Body of pancreas (tissue), 4 donors: ENCODE measurements around the gene RPS5. TPM values are rescaled to one million over a fixed set of nuclear protein-coding genes. Genes with fewer than 3 reads are reported as not detected.

ENCODE experiments used
- ATAC-seq: fragments of 150-250 bp; one replicate; pipeline ENCODE4 v1.9.1; 2016
- DNase-seq, 4 donors: peaks; one replicate each; pipeline ENCODE4 v3.0.0-alpha.2; 2019
- H3K27ac ChIP-seq, 4 donors: fragments of 200-600 bp; sonication (generic); 1 replicate in 3 of 4; 2 replicates in 1 of 4; pipeline versions ENCODE4 v1.5.1 to v1.6.1; 2016 to 2019; ENCODE audit warnings: mild to moderate bottlenecking in 1 of 4, mixed read lengths in 1 of 4, moderate library complexity in 1 of 4
- H3K27me3 ChIP-seq, 2 donors: fragments of 200-600 bp; sonication (generic); one replicate each; pipeline ENCODE4 v1.6.0; 2016; ENCODE audit warnings: mild to moderate bottlenecking in 1 of 2
- H3K36me3 ChIP-seq, 2 donors: fragments of 200-600 bp; sonication (generic); replicated peaks in 1 of 2; 2 replicates each; pipeline ENCODE4 v1.5.1; 2016; ENCODE audit warnings: low read depth in 2 of 2; ENCODE audit not compliant: insufficient read depth in 1 of 2
- H3K4me1 ChIP-seq: fragments of 200-600 bp; sonication (generic); one replicate; pipeline ENCODE4 v1.6.0; 2016
- H3K4me3 ChIP-seq, 2 donors: fragments of 200-600 bp; sonication (generic); 1 replicate in 1 of 2; 2 replicates in 1 of 2; pipeline ENCODE4 v1.5.1; 2016 to 2019
- H3K9me3 ChIP-seq, 3 donors: fragments of 200-600 bp; sonication (generic); 1 replicate in 2 of 3; 2 replicates in 1 of 3; pipeline ENCODE4 v1.5.1; 2016
- POLR2A ChIP-seq, 3 donors: fragments of 450-650 bp; IDR thresholded peaks; one replicate each; pipeline ENCODE4 v1.6.1; 2016; ENCODE audit warnings: antibody characterized with exemption in 3 of 3, mild to moderate bottlenecking in 2 of 3
- WGBS, 2 donors: methylation state at CpG; one replicate each; pipeline ENCODE4 v1.1.5; 2017; 5-methylcytosine and 5-hydroxymethylcytosine counted together
- intact Hi-C: fragments of 100-400 bp; cut with DNase I; formaldehyde crosslinking; loops from one replicate; pipeline ENCODE4 v1.15.1; 2023
- total RNA-seq, 2 donors: library from RNA; depleted of rRNA; stranded (reverse); fragments of >200 nt; gene quantifications; one replicate each; pipeline ENCODE4 v1.1.0, GENCODE V29; 2016
- TF ChIP-seq, protein P1 (sequence below), 7 experiments: fragments of 450-650 bp in 4 of 7; fragments of 200-600 bp in 3 of 7; sonication (generic) in 3 of 7; IDR thresholded peaks; one replicate each; pipeline ENCODE4 v1.5.1; 2016 to 2019; ENCODE audit warnings: antibody characterized with exemption in 7 of 7

Gene RPS5
- total RNA-seq, 2 donors from 2014 or later = 577 to 1,133 TPM

DNA sequence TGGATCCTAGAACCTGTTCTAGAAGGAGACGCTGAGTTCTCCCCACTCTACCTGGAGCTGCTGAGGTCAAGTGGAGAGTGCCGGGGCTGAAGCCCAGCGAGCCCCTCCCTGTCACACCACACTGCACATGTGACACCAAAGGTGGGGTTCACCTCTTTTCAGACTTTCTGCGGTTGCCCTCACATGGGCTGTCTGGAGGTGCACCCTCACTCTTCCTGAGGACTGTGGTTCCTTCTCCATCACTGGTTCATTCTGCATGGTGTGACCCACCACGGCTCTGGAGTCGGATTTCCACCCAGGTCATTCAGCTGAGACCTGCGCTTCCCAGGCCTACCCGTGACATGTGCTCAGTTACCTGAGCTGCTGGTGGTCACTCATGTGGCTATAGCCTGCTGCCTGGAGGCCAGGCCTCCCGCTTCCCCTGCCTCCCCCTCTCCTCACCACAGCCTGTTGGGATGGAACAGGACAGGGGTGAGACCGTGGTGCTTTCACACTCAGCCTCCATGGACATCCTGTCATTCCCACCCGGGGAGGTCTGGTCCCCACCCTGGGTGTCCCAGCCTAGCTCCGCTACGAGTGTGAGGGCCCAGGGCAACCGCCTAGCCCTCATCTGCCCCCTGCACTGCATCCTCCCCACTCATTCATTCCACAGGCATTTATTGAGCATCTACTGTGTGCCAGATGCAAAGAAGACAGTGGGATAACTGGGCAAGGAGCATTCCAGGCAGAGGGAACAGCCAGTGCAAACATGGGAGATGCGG is 33.2 kb upstream of the RPS5 start:
- no peaks in the 10 kb centered on the region for H3K9me3 ChIP-seq
- intact Hi-C loops = no loop called here
- ATAC-seq = no peak
- no peaks in the 10 kb centered on the region for H3K36me3 ChIP-seq
- TF ChIP-seq POLR2A (IDR thresholded peaks at IDR 0.05) = no peak
- TF ChIP-seq, protein P1, sequence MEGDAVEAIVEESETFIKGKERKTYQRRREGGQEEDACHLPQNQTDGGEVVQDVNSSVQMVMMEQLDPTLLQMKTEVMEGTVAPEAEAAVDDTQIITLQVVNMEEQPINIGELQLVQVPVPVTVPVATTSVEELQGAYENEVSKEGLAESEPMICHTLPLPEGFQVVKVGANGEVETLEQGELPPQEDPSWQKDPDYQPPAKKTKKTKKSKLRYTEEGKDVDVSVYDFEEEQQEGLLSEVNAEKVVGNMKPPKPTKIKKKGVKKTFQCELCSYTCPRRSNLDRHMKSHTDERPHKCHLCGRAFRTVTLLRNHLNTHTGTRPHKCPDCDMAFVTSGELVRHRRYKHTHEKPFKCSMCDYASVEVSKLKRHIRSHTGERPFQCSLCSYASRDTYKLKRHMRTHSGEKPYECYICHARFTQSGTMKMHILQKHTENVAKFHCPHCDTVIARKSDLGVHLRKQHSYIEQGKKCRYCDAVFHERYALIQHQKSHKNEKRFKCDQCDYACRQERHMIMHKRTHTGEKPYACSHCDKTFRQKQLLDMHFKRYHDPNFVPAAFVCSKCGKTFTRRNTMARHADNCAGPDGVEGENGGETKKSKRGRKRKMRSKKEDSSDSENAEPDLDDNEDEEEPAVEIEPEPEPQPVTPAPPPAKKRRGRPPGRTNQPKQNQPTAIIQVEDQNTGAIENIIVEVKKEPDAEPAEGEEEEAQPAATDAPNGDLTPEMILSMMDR (IDR thresholded peaks at IDR 0.05) = no peak
- H3K4me1 ChIP-seq = peaks cover 14% of the 10 kb centered on the region
- H3K4me3 ChIP-seq = no peak overlapping the region
- H3K27ac ChIP-seq = no peak overlapping the region
- WGBS, 2 donors = 74 to 89% methylated on average over 11 to 15 of the region's 15 CpGs
- no peaks in the 10 kb centered on the region for H3K27me3 ChIP-seq
- no peak for DNase-seq

DNA sequence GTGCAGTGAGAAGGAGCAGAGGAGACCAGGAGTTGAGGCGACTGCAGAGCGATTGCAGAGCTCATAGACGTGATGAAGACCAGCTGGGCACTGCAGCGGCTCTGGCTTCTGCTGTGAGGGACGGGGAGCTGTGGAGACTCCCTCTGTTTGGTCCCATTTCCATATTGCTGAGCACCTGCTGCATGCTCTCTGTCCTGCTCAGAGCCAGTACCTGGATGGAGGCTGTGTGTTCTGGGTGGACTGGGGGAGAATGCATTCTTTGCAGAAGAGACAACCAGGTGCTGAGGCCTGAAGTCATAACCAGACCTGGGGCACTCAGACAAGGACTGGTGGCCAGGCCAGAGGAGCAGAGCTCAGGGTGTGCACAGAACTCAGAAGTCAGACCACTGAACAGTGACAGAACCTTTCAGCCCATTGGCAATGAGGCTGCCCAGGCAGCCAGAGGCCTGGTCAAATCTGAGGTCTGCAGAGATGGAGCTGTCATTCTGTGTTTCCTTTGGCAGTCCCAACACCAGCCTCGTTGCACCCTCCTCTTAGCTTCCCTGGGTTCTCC is 32.5 kb upstream of the RPS5 start:
- Histone ChIP-seq H3K27ac (no peak overlapping the region), H3K36me3 (no peaks in the 10 kb centered on the region), H3K4me3 (no peak overlapping the region), H3K9me3 (no peaks in the 10 kb centered on the region), H3K27me3 (no peaks in the 10 kb centered on the region), H3K4me1 (peaks cover 14% of the 10 kb centered on the region)
- TF ChIP-seq POLR2A (IDR thresholded peaks at IDR 0.05) = no peak
- TF ChIP-seq, protein P1 (IDR thresholded peaks at IDR 0.05) = no peak
- no peak for DNase-seq
- WGBS, 2 donors = 72 to 77% methylated on average over 5 to 6 of the region's 6 CpGs
- ATAC-seq = no peak
- intact Hi-C loops = no loop called here

DNA sequence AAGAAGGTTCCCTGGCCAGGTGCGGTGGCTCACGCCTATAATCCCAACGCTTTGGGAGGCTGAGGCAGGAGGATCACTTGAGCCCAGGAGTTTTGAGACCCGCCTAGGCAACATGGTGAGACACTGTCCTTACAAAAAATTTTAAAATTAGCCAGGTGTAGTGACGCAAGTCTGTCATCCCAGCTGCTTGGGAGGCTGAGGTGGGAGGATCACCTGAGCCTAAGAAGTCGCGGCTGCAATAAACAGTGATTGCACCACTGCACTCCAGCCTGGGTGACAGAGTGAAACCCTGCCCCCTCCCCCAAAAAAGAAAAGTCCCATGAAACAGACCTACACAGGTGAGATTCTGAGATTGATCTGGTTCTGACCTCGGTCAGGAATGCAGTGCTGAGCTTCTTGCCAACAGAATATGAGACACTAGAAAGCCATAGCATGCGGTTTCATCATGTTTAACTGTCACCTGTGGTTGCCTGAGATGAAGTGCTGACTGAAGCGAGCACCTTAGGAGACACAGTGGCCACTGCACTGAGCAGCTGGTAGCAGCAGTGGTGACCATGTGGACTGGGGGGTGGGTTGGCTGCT is 31.8 kb upstream of the RPS5 start:
- intact Hi-C loops = no loop called here
- H3K27ac ChIP-seq = no peak overlapping the region
- 83 to 85% methylated on average over 10 of the region's 10 CpGs for WGBS, 2 donors
- TF ChIP-seq POLR2A (IDR thresholded peaks at IDR 0.05) = no peak
- TF ChIP-seq, protein P1 (IDR thresholded peaks at IDR 0.05) = no peak
- no peaks in the 10 kb centered on the region for H3K27me3 ChIP-seq
- no peaks in the 10 kb centered on the region for H3K9me3 ChIP-seq
- no peak overlapping the region for H3K4me3 ChIP-seq
- H3K36me3 ChIP-seq = no peaks in the 10 kb centered on the region
- ATAC-seq (no peak), DNase-seq (no peak)
- H3K4me1 ChIP-seq = peaks cover 6% of the 10 kb centered on the region

DNA sequence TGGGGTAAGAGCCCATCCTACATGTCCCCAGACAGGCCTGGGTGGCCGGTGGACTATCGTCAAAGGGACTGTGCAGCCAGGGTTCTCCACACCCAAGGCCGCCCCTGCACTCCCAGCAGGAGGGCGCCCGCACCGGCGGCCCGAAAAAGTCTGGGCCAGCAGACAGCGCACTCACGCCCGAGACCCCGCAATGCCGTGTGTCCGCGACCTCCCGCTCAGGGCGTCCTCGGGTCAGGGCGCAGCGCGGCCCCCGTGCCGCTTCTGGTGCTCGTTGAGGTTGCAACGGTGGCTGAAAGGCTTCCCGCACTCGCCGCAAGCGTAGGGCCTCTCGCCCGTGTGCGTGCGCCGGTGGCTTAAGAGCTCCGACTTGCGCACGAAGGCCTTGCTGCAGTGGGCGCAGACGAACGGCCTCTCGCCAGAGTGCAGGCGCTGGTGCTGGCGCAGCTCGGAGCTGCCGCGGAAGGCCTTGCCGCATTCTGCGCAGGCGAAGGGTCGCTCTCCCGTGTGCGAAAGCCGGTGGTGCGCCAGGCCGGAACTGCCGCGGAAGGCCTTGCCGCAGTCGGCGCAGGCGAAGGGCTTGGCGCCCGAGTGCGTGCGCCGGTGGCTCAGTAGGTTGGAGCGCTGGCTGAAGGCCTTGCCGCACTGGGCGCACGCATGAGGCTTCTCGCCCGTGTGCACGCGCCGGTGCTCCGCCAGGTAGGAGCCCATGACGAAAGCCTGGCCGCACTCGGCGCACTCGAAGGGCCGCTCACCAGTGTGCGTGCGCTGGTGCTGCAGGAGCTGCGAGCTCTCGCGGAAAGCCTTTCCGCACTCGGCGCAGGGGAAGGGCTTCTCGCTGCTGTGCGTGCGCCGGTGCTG is 30.9 kb upstream of the RPS5 start:
- H3K27ac ChIP-seq = no peak overlapping the region
- no peak for TF ChIP-seq POLR2A (IDR thresholded peaks at IDR 0.05)
- TF ChIP-seq, protein P1 (IDR thresholded peaks at IDR 0.05) = no peak
- ATAC-seq (no peak), DNase-seq (no peak)
- H3K27me3 ChIP-seq = no peaks in the 10 kb centered on the region
- no peaks in the 10 kb centered on the region for H3K9me3 ChIP-seq
- no peak overlapping the region for H3K4me3 ChIP-seq
- no peaks in the 10 kb centered on the region for H3K4me1 ChIP-seq
- no peaks in the 10 kb centered on the region for H3K36me3 ChIP-seq
- 56 to 60% methylated on average over 1 to 92 of the region's 94 CpGs for WGBS, 2 donors
- intact Hi-C loops = no loop called here
